Measurements from ENCODE around the gene BCS1L. TPM values are rescaled to one million over a fixed set of nuclear protein-coding genes. Genes with fewer than 3 reads are reported as not detected.

The BCS1L gene
- total RNA-seq = 21.6 and 24.3 TPM in 2 replicates
- 48.1 and 58.3 TPM in 2 replicates for polyA plus RNA-seq

DNA sequence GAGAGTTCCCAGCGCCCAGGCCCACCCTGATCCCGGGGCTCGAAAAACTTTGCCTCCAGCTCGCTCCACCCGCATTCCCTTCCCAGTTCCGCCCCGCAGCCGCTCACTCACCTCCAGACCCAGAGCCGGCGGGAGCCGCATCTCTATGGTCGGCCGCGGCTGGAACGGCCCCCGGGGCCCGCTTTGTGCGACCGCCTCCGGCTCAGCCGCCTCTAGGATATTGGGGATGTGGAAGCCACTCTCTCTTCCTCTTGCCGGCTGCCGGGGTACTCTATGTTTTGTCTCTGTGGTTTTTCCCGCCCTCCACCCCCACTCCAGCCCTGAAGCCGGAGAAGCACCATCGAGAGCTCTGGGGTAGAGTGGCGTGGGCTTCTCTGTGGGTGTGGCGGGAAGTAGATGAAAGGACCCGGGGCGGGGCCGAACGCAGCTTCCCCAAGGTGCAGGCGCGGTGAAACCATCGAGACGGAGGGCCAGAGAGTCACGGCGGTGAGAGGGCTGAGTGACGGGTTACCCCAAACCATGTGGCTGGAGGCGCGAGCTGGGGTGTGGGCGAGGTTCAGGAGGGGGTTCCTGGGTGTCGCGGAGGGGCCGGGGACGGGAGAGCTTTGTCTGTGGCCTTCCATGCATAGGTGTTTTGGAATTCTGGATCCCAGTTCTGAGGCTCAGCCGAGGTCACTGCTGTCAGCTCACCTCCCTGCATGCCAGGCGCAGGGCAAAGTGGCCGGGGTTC lies at the start of gene BCS1L, which contains the start of gene ZNF142:
Gene BCS1L (plus strand): TSS at position 426 of the 730 bp plus-strand sequence. CDS start 1,305 bp downstream, outside the sequence.
Gene ZNF142 (minus strand): TSS at position 366 of the 730 bp plus-strand sequence. CDS start 3,194 bp downstream, outside the sequence.
- Histone ChIP-seq H2AFZ (peak within 1 kb of the TSS; percentile 70), H3K36me3 (replicated peaks; ENCODE audit: insufficient read depth, low read depth) (no peaks in the 10 kb centered on the region)
- whole genome bisulfite sequencing (ENCODE audit: low lambda C conversion rate, missing lambda C conversion rate) = under 1% methylated on average over 39 of the region's 49 CpGs

GRCh38 chr2:218615868-218616315 lies 43.6 kb upstream of the BCS1L start:
- H3K4me1 ChIP-seq (ENCODE audit: insufficient read depth) = no peaks in the 10 kb centered on the region
- peak; percentile 50 for DNase-seq (ENCODE audit: low spot score)
- 65% methylated on average over 6 of the region's 6 CpGs for WGBS (ENCODE audit: low lambda C conversion rate, missing lambda C conversion rate)

More for the DNA sequence above, at the start of gene BCS1L, which contains the start of gene ZNF142:
- H3K9me2 ChIP-seq (replicated peaks; ENCODE audit: insufficient read depth) = no peaks in the 10 kb centered on the region
- peaks cover 26% of the 10 kb centered on the region for H3K79me2 ChIP-seq
- TF ChIP-seq, protein P1, sequence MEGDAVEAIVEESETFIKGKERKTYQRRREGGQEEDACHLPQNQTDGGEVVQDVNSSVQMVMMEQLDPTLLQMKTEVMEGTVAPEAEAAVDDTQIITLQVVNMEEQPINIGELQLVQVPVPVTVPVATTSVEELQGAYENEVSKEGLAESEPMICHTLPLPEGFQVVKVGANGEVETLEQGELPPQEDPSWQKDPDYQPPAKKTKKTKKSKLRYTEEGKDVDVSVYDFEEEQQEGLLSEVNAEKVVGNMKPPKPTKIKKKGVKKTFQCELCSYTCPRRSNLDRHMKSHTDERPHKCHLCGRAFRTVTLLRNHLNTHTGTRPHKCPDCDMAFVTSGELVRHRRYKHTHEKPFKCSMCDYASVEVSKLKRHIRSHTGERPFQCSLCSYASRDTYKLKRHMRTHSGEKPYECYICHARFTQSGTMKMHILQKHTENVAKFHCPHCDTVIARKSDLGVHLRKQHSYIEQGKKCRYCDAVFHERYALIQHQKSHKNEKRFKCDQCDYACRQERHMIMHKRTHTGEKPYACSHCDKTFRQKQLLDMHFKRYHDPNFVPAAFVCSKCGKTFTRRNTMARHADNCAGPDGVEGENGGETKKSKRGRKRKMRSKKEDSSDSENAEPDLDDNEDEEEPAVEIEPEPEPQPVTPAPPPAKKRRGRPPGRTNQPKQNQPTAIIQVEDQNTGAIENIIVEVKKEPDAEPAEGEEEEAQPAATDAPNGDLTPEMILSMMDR (IDR thresholded peaks at IDR 0.05; ENCODE audit: poor library complexity) = no peak
- TF ChIP-seq EZH2 (IDR thresholded peaks at IDR 0.05; ENCODE audit: borderline replicate concordance) (no peak), EZH2phosphoT487 (IDR thresholded peaks at IDR 0.05; ENCODE audit: low read depth, severe bottlenecking, unreplicated experiment) (no peak)
- peak within 1 kb of the TSS; percentile 95 for H3K4me2 ChIP-seq
- H4K20me1 ChIP-seq (ENCODE audit: insufficient read depth, poor library complexity, severe bottlenecking) = no peaks in the 10 kb centered on the region
- peak; percentile 94 for DNase-seq (ENCODE audit: low spot score)
- H3K27me3 ChIP-seq = no peaks in the 10 kb centered on the region
- peaks cover 4% of the 10 kb centered on the region for H3K4me1 ChIP-seq (ENCODE audit: insufficient read depth)
- peak within 1 kb of the TSS; percentile 69 for H3K4me3 ChIP-seq
- H3K27ac ChIP-seq = peak within 1 kb of the TSS; percentile 65
- H3K9me3 ChIP-seq (ENCODE audit: low read depth) = no peaks in the 10 kb centered on the region

DNA sequence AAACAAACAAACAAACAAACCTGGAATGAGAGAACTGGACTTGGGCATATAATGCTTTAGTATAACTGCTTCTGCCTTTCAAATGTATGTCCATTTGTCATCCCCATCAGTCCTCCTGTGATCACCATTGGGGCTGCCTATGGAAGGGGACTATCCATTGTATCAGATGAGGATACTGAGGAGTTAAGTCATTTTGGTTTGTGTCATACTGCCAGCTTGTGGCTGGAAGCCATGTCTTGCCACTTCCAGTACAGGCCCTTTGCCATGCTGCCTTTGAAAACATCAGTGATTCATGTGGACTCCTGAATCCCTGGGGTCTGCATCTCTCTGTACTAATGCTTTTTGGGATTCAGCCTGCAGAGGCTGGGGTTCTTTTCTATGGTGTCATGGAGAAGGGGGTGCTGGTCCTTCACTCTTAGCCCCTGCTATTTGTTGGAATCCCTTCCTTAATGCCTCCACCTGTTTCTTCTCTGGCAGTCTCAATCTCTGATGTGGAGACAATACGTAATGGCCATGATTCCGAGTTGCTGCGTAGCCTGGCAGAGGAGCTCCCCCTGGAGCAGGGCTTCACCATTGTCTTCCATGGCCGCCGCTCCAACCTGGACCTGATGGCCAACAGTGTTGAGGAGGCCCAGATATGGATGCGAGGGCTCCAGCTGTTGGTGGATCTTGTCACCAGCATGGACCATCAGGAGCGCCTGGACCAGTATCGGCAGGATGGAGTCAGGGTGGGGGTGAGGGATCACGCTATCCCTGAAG lies 41.2 kb upstream of the BCS1L start:
- H2AFZ ChIP-seq = no peak overlapping the region
- no peaks in the 10 kb centered on the region for H3K4me1 ChIP-seq (ENCODE audit: insufficient read depth)
- TF ChIP-seq EZH2 (IDR thresholded peaks at IDR 0.05; ENCODE audit: borderline replicate concordance) (no peak), EZH2phosphoT487 (IDR thresholded peaks at IDR 0.05; ENCODE audit: low read depth, severe bottlenecking, unreplicated experiment) (no peak)
- TF ChIP-seq, protein P1 (IDR thresholded peaks at IDR 0.05; ENCODE audit: poor library complexity) = no peak
- no peaks in the 10 kb centered on the region for H3K36me3 ChIP-seq (replicated peaks; ENCODE audit: insufficient read depth, low read depth)
- H3K79me2 ChIP-seq = no peaks in the 10 kb centered on the region
- no peaks in the 10 kb centered on the region for H3K9me3 ChIP-seq (ENCODE audit: low read depth)
- H3K27me3 ChIP-seq = no peaks in the 10 kb centered on the region
- WGBS (ENCODE audit: low lambda C conversion rate, missing lambda C conversion rate) = 91% methylated on average over 9 of the region's 9 CpGs
- no peak for DNase-seq (ENCODE audit: low spot score)
- H3K4me2 ChIP-seq = no peak overlapping the region
- H4K20me1 ChIP-seq (ENCODE audit: insufficient read depth, poor library complexity, severe bottlenecking) = no peaks in the 10 kb centered on the region
- H3K4me3 ChIP-seq = no peak overlapping the region
- H3K9me2 ChIP-seq (replicated peaks; ENCODE audit: insufficient read depth) = no peaks in the 10 kb centered on the region
- H3K27ac ChIP-seq = no peak overlapping the region

More at GRCh38 chr2:218615868-218616315, 43.6 kb upstream of the BCS1L start:
- no peaks in the 10 kb centered on the region for H3K36me3 ChIP-seq (replicated peaks; ENCODE audit: insufficient read depth, low read depth)
- H3K4me3 ChIP-seq = no peak overlapping the region
- H3K9me3 ChIP-seq (ENCODE audit: low read depth) = no peaks in the 10 kb centered on the region
- TF ChIP-seq EZH2 (IDR thresholded peaks at IDR 0.05; ENCODE audit: borderline replicate concordance) (no peak), EZH2phosphoT487 (IDR thresholded peaks at IDR 0.05; ENCODE audit: low read depth, severe bottlenecking, unreplicated experiment) (no peak)
- TF ChIP-seq, protein P1 (IDR thresholded peaks at IDR 0.05; ENCODE audit: poor library complexity) = no peak
- no peaks in the 10 kb centered on the region for H3K27me3 ChIP-seq
- H3K4me2 ChIP-seq = no peak overlapping the region
- H4K20me1 ChIP-seq (ENCODE audit: insufficient read depth, poor library complexity, severe bottlenecking) = no peaks in the 10 kb centered on the region
- no peak overlapping the region for H2AFZ ChIP-seq
- no peaks in the 10 kb centered on the region for H3K9me2 ChIP-seq (replicated peaks; ENCODE audit: insufficient read depth)
- H3K79me2 ChIP-seq = no peaks in the 10 kb centered on the region
- H3K27ac ChIP-seq = no peak overlapping the region

Data from hepatocyte (in vitro differentiated cells).